HL-60 (cell line): Measurements from ENCODE around the gene MTO1.

Source experiments
- CTCF ChIP-seq: IDR thresholded peaks from one replicate; pipeline ENCODE4 v1.5.1; 2011; ENCODE audit warnings: low read length, control low read depth, inconsistent platforms; ENCODE audit not compliant: insufficient read depth
- GABPA ChIP-seq: IDR thresholded peaks from 2 replicates; pipeline ENCODE4 v1.6.1; 2012; ENCODE audit warnings: low read depth
- POLR2AphosphoS5 ChIP-seq: IDR thresholded peaks from 2 replicates; pipeline ENCODE4 v1.6.1; 2012; ENCODE audit warnings: low read depth
- SPI1 ChIP-seq: IDR thresholded peaks from 2 replicates; pipeline ENCODE4 v1.6.1; 2012; ENCODE audit warnings: low read depth, mild to moderate bottlenecking, borderline replicate concordance
- TF ChIP-seq, protein P1 (sequence below): IDR thresholded peaks from 2 replicates; pipeline ENCODE4 v1.6.1; 2012; ENCODE audit warnings: low read depth; ENCODE audit not compliant: insufficient replicate concordance

- TF ChIP-seq CTCF (no peak), POLR2AphosphoS5 (no peak), GABPA (no peak), SPI1 (no peak)
- TF ChIP-seq, protein P1, sequence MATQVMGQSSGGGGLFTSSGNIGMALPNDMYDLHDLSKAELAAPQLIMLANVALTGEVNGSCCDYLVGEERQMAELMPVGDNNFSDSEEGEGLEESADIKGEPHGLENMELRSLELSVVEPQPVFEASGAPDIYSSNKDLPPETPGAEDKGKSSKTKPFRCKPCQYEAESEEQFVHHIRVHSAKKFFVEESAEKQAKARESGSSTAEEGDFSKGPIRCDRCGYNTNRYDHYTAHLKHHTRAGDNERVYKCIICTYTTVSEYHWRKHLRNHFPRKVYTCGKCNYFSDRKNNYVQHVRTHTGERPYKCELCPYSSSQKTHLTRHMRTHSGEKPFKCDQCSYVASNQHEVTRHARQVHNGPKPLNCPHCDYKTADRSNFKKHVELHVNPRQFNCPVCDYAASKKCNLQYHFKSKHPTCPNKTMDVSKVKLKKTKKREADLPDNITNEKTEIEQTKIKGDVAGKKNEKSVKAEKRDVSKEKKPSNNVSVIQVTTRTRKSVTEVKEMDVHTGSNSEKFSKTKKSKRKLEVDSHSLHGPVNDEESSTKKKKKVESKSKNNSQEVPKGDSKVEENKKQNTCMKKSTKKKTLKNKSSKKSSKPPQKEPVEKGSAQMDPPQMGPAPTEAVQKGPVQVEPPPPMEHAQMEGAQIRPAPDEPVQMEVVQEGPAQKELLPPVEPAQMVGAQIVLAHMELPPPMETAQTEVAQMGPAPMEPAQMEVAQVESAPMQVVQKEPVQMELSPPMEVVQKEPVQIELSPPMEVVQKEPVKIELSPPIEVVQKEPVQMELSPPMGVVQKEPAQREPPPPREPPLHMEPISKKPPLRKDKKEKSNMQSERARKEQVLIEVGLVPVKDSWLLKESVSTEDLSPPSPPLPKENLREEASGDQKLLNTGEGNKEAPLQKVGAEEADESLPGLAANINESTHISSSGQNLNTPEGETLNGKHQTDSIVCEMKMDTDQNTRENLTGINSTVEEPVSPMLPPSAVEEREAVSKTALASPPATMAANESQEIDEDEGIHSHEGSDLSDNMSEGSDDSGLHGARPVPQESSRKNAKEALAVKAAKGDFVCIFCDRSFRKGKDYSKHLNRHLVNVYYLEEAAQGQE, result no peak
Measured at GRCh38 chr6:73487473-73487872, 25.9 kb downstream of the MTO1 start.
